Hepatocyte (in vitro differentiated cells): ENCODE data around the gene SLC12A7.

ENCODE experiments used
- CTCF ChIP-seq: fragments of 200-600 bp; sonication (generic); IDR thresholded peaks from 2 replicates; pipeline ENCODE4 v1.5.1; 2016; ENCODE audit warnings: antibody characterized with exemption, mild to moderate bottlenecking; ENCODE audit not compliant: poor library complexity
- EZH2 ChIP-seq: fragments of 200-600 bp; sonication (generic); IDR thresholded peaks from 2 replicates; pipeline ENCODE4 v1.6.1; 2016; ENCODE audit warnings: antibody characterized with exemption, mild to moderate bottlenecking, borderline replicate concordance
- EZH2phosphoT487 ChIP-seq: fragments of 200-600 bp; sonication (generic); IDR thresholded peaks from one replicate; pipeline ENCODE4 v1.6.1; 2018; ENCODE audit warnings: antibody characterized with exemption, mild to moderate bottlenecking, low read depth, moderate library complexity; ENCODE audit not compliant: unreplicated experiment, severe bottlenecking

GRCh38 chr5:1113805-1114586 lies 2.1 kb upstream of the SLC12A7 start:
- TF ChIP-seq CTCF: no peak
- no peak for TF ChIP-seq EZH2
- no peak for TF ChIP-seq EZH2phosphoT487
